CD4-positive, alpha-beta T cell treated with Interferon alpha-2 for 1 hour (primary cell): ENCODE results near the gene TACO1.

ENCODE experiments used
- DNase-seq, 2 donors: peaks; one replicate each; pipeline ENCODE4 v3.0.0-alpha.2; 2020 to 2022

TACO1 gene

GRCh38 chr17:63600569-63601438, at the start of gene TACO1:
TACO1 (plus strand) TSS chr17:63600895; CDS start chr17:63601084, 189 bp downstream.
- DNase-seq = peak; percentile 67 to 80

DNA sequence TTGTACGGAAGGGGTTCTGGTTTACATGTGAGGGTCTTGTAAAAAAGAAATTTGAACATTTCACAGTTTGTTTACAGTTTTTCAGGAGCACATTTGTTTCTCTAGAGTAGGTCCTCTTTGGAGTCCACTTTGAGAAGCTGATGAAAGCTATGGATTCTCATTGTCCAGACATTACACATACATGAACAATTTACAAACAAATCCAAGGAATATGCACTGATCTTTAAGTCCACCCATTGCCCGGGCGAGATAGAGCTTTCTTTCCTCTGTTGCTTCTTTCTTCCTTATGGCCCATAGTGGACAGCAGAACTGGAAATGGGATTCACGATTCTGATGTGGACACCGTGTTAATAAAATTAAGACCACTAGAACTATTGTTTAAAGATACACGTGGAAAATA, 48.5 kb upstream of the TACO1 start:
- no peak for DNase-seq

DNA sequence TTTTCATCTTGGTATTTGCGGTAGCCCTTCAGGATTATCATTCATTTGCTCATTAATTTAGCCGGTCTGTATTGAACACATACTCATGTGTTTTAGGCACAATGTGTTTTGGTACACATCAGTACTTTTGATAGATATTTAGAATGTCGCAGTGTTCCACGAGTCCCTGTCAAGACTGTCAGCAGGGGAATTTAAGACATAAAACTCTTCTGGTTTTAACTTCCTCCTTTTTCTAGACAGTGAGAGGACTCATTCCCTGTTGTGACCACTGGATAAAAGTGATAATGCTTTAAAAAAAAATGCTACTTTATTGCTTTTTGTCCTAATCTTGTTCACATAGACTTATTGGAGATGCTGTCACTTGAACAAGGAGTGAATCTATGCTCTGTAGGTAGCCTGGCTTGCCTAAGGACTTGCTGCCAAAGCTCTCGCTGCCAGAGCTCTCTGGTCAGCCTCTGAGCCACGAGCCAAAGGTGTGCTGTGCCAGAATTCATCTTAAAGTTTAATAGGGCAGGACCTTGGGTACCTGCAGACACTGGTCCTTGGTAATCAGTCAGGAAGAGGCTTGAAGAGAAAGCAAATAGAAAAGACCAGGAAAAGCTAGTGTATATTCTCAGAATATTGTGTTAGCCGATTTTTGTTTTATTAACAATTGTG, 45.1 kb upstream of the TACO1 start:
- no peak for DNase-seq

DNA sequence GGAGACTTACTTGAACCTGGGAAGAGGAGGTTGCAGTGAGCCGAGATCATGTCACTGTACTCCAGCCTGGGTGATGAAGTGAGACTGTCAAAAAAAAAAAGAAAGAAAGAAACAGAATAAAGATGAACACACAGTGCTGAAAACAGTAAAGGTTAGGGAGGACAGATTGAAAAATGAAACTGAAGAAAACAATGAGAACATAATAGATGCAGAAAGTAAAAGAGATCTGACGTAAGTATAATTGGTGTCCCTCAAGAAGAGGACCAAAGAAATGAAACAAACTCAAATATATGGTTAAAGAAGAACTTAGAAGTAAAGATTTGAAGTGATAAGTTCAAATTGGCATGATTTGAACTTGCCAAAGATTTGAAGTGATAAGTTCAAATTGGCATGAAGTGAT, 43.3 kb upstream of the TACO1 start:
- no peak for DNase-seq

GRCh38 chr17:63558441-63558840, 42.3 kb upstream of the TACO1 start:
- DNase-seq = no peak

DNA sequence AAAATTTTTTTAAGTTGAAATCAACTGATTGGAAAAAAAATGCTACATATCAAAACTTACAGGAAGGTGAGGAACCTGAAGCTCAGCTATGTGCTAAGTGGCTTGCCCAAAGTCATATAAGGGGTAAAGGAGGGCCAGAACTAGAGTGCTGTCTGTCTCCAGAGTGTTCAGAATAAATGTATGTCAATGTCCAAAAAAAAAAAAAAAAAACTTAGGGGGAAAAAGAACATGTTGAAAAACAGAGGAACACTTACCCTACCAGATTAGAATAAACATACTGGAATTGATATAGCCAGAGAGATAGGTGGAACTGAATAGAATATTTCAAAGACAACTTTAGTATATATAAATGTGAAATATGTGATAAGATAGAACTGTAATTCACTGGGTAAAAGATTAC, 38.9 kb upstream of the TACO1 start:
- DNase-seq = no peak

DNA sequence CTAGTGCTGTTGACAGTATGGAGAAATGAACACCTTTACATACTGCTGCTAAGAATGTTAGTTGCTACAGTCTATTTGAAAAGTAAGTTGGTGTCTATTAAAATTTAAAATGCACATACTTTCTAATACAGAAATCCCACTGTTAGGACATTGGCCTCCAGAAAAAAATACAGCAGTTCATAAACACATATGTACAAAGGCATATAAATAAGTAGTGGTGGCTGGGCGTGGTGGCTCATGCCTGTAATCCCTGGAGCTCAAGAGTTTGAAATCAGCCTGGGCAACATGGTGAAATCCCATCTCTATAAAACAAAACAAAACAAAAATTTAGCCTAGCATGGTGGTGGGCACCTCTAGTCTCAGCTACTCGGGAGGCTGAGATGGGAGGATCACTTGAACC, 37.4 kb upstream of the TACO1 start:
- DNase-seq = no peak

- DNase-seq = no peak
These were observed 36.1 kb upstream of the TACO1 start for GRCh38 chr17:63564562-63564961.

GRCh38 chr17:63567229-63567628, 33.5 kb upstream of the TACO1 start:
- DNase-seq = no peak

- no peak for DNase-seq
These were observed 32.1 kb upstream of the TACO1 start for GRCh38 chr17:63568563-63568962.

DNA sequence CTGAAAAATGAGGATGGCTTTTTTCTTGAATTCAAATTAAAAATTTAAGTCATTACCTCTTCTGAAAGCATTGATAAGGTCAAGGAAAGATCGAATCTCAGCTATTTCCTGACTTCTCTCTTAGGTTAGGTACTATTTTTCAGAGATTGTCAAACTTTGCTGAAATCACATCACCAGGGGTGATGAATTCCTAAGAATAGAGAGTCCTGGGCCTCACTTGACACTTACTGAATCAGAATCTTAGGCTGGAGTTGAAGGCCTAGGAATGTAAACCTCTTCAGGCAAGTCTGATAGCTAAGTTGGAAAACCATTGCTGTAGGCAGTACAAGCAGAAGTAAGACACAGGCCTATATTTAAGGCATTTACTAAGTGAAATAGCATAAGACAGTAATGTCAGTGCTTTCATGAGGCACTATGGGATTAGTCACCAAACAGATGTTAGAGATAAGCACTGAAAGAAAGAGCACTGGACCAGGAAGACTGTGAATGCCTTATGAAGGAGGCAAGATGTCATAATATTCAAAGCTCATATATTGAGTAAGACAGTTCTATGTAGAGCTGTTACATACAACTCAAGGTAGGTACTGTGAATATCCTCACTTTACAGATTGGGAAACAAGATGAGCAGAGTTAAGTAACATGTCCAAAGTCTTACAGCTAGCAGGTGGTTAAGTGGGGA, 28.9 kb upstream of the TACO1 start:
- no peak for DNase-seq

GRCh38 chr17:63573634-63574033, 27.1 kb upstream of the TACO1 start:
- no peak for DNase-seq

GRCh38 chr17:63578027-63578768, 22.5 kb upstream of the TACO1 start:
- DNase-seq = no peak

- no peak for DNase-seq
These were observed 22.0 kb upstream of the TACO1 start for GRCh38 chr17:63578769-63579111.

GRCh38 chr17:63579633-63580032, 21.1 kb upstream of the TACO1 start:
- DNase-seq = no peak

DNA sequence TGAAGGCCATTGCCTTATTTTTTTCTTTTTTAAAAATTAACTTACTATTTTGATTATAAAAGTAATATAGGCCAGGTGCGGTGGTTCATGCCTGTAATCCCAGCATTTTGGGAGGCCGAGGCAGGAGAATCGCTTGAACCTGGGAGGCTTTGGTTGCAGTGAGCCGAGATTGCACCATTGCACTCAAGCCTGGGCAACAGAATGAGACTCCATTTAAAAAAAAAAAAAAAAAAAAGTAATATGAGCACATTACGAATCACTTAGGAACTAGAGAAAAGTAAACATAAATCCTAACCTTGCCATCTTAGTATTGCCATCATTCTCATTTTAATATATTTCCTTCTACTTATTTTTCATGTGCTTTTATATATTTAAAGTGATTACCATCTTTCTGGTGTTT, 12.9 kb upstream of the TACO1 start:
- no peak for DNase-seq

- DNase-seq = no peak
These were observed 11.9 kb upstream of the TACO1 start for GRCh38 chr17:63588797-63589196.

- DNase-seq = no peak
These were observed 11.0 kb upstream of the TACO1 start for GRCh38 chr17:63589646-63590045.

- DNase-seq = no peak
These were observed 7.9 kb upstream of the TACO1 start for GRCh38 chr17:63592797-63593196.

DNA sequence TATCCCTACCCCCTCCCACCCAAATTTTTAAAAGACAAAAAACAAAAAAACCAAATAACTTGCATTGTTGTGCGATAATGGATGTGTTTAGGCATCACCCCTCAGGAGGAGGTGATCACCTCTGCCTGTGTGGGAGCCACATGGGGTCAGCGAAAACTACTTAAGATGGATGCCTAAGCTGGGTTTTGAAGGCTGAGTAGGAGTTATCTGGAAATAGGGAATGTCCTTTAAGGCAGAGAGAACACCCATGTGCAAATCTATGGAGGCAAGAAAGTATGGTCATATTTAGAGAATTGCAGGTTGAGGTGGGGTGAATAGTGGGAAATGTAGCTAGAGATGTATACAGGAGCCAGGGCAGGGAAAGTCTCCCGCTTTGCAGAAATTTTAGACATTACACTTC, 5.6 kb upstream of the TACO1 start:
- DNase-seq = no peak

- peak in 1 of 2 donors; percentile 25 for DNase-seq
These were observed 3.7 kb upstream of the TACO1 start for GRCh38 chr17:63596856-63597586.

DNA sequence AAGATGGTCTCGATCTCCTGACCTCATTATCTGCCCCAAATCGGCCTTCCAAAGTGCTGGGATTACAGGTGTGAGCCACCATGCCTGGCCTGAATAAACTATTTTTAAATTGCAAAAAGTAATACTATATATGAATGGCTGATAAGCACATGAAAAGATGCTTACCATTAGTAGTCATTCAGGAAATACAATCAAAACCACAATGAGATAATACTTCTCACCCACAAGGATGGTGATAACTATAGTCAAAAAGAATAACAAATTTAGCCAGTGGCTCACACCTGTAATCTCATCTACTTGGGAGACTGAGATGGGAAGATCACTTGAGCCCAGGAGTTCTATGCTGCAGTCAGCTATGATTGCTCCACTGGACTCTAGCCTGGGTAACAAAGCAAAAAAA, 2.4 kb upstream of the TACO1 start:
- peak in 1 of 2 donors; percentile 45 for DNase-seq
